Pons (tissue), 1 donor: ENCODE data around the gene KRT78.
"Not testable (repeated sequence)": the region's sequence is repeated elsewhere in the genome, so short reads cannot be mapped to it uniquely, and the experiment has no call there.

Source experiments
- DNase-seq: peaks from one replicate; pipeline ENCODE4 v3.0.0-alpha.2; 2016; ENCODE audit warnings: low spot score

Gene KRT78, protein sequence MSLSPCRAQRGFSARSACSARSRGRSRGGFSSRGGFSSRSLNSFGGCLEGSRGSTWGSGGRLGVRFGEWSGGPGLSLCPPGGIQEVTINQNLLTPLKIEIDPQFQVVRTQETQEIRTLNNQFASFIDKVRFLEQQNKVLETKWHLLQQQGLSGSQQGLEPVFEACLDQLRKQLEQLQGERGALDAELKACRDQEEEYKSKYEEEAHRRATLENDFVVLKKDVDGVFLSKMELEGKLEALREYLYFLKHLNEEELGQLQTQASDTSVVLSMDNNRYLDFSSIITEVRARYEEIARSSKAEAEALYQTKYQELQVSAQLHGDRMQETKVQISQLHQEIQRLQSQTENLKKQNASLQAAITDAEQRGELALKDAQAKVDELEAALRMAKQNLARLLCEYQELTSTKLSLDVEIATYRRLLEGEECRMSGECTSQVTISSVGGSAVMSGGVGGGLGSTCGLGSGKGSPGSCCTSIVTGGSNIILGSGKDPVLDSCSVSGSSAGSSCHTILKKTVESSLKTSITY

DNA sequence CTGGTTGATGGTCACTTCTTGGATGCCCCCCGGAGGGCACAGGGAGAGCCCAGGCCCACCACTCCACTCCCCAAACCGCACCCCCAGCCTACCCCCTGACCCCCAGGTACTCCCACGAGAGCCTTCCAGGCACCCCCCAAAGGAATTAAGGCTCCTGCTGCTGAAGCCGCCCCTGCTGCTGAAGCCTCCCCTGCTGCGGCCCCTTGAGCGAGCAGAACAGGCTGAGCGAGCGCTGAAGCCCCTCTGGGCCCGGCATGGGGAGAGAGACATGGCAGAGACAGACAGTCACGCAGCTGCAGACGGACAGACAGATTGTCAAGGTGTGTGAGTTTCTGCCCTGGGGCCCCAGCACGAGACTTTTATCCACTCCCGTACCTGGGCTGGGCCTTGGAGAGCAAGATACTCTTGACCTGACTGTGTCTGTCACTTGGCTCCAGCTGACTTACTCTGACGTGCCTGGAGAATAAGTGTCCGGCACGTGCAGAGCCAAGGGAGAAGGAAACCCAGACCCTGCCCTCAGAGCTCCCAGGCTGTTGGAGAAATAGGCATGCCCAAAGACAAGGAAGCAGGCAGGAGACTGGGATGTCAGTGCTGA is at the start of gene KRT78:
Gene KRT78 (minus strand): TSS at position 334 of the 595 bp plus-strand sequence. CDS start 64 bp downstream, at position 270.
- no peak for DNase-seq

DNA sequence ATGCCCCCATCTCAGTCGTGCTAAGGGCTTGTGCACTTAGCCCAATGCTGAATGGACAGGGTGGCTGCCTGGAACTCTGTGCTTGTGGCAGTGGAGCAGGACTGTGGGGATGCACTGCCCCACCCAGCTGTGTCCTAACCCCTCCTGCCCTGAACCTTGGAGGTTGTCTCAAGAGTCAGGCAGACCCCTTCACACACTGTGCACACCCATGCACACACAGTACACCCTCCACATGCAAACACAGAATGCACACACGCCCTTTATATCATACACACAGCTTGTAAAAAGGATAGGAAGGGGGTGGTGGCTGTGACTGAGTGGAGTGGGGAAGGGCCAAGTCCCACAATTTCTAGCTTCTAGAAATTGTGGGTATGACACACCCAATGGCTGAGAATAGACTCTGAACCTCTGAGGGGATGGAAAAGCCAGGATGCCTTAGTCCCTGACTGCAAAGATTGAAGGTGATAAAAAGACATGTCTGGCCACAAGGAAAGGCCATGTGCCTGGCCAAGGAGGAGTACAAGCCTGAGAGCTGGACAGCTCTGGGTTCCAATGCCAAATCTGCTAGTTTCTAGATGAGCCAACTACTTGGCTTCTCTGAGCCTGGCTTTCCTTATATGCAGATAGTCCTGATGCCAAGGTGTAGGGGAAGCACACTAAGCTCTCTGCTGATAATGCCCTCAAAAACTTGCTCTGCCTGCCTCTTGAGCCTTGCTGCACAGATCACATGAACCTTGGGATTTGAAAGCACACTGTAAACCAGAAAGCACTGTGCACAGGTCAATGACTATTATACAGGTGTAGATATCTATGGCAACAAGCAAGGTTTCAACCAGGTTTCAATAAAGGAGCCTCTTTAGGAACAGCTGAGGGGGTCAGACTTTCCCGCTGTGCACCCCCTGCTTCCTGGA is 47.7 kb upstream of the KRT78 start:
- no peak for DNase-seq

DNA sequence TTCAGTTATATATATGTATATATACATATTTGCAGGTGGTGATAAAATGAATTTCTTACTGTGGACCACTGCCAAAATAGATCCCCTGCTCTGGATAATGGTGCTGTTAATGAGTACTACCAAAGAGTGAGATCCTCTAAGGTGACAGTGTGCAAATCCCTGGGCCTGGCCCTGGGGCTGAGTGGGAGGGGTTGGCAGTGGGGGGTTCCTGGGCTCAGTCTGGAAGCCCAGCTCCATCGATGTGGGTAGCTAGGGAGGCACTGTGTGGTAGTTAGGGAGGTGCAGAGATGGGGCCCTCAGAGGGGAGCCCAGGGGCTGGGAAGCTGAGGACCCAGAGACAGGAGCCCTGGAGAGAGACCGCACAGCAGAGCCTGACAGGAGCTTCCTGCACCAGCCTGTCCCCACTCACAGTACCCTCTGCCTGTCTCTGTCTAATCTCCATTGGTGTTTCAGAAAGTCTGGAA is 47.0 kb upstream of the KRT78 start:
- no peak for DNase-seq

DNA sequence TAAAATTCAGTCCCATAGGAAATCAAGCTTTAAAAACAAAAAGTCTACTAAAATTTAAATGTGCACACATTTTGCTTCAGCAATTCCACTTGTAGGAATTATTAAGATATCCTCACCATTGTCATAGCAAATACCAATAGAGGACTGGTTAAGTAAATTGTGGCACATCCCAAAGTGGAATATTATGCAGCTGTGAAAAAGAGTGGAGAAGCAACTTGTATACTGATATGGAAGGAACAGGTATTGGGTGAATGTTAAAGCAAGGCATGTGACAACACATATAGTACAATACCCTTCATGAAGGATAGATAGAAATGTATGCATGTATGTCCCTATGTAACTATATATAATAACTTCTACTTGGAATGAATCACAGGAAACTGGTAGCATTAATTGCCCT is 44.2 kb upstream of the KRT78 start:
- DNase-seq, result no peak

DNA sequence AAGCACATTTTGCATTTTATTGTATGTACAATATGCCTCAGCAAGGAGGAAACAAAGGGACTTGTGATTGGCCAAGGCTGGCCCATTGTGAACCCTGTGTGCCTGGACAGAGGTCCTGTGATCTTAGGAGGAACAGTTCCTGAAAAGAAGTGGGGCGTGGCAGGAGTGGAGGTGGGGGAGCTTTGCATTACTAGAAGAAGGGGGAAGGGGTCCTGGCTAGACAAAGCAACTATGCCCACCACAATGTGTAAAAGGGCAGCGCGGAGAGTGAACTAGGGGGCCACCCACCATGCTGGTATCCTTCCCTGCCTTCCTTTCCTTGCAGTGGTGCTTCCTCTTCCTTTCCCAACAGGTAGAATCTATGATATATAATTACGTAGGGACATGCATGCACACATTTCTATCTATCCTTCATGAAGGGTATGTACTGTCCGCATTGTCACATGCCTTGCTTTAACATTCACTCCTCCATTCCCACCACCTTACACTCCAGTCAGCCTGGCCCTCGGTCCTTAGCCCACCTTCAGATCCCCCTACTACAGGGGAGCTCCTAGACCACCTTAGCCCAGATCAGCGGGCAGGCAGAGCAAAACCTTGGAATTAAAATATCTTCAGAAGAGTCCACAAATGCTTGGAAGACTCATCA is 43.5 kb upstream of the KRT78 start:
- no peak for DNase-seq

DNA sequence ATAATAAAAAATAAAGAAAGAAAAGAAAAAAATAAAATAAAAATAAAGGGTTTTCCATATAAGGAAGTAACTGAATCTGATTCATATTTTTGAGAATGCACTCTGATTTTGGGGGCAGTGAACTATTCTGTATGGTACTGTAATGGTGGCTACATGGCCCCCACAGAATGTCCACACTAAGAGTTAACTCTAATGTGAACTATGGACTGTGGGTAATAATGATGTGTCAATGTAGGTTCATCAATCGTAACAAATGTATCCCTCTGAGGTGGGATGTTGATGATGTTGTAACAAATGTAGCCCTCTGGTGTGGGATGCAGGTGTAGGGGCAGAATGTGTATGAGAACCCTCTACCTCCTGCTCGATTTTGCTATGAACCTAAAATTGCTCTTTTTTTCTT is 42.2 kb upstream of the KRT78 start:
- DNase-seq, result no peak

DNA sequence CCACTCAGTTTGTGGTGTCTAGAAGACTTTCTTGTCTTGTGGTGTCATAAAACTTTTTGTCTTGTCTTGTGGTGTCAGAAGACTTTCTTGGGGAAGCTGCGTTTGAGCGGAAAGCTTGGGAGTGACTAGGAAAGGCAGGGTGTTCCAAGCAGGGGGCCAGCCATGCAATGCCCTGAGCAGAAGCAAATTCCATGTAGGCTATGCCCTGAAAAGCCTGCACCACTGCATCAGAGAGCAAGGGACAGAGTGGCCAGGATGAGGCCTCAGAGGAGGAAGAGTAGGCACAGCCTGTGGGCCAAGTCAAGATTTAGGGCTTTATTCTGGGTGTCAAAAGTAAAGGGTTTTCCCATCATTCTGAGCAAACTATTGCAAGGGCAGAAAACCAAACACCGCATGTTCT is 41.6 kb upstream of the KRT78 start:
- no peak for DNase-seq

DNA sequence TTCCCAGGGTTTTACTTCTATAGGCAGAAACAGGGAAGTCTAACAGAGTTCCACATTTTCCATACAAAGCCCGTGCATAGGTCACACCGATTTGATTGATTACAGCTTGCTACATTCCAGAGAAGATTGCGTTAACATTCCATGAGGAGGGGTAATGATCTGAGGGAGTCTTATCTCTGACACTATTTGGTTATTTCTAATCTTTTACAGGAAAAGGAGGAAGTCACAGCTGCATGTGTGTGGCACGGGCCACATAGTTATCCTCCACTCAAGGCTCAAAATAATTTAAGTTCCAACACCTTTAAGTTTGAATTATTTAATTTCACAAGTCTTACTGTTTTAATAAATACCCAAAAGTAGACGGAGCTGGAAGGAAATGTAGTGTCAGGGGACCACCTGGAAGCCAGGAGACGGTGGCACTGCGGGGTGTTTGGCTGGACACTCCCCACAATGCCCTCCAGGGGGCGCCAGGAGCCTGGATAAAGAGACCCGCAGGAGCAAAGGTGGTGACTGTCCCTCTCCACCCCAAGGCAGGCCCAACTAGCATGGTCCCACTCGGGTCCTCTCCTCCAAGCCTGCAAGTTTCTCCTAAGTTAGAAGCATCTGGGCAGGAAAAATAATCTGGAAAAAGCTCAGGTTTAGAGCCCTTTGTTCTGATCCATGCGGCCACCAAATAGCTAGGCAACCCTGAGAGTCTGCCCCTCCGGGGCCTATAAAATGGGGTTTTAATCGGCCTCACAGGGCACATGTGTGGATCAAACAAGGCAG is 35.9 kb upstream of the KRT78 start:
- peak; percentile 44 for DNase-seq

DNA sequence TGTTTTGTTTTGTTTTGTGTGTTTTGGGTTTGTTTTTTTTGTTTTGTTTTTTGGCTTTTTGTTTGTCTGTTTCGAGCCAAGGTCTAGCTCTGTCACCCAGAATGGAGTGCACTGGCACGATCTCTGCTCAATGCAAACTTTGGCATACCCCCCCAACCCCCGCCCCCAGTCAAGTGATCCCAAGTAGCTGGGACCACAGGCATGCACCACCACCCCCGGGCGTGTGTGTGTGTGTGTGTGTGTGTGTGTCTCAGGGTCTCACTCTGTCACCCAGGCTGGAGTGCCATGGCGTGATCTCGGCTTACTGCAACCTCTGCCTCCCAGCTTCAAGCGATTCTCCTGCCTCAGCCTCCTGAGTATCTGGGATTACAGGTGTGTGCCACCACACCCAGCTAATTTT is 31.7 kb upstream of the KRT78 start:
- not testable (repeated sequence) for DNase-seq

DNA sequence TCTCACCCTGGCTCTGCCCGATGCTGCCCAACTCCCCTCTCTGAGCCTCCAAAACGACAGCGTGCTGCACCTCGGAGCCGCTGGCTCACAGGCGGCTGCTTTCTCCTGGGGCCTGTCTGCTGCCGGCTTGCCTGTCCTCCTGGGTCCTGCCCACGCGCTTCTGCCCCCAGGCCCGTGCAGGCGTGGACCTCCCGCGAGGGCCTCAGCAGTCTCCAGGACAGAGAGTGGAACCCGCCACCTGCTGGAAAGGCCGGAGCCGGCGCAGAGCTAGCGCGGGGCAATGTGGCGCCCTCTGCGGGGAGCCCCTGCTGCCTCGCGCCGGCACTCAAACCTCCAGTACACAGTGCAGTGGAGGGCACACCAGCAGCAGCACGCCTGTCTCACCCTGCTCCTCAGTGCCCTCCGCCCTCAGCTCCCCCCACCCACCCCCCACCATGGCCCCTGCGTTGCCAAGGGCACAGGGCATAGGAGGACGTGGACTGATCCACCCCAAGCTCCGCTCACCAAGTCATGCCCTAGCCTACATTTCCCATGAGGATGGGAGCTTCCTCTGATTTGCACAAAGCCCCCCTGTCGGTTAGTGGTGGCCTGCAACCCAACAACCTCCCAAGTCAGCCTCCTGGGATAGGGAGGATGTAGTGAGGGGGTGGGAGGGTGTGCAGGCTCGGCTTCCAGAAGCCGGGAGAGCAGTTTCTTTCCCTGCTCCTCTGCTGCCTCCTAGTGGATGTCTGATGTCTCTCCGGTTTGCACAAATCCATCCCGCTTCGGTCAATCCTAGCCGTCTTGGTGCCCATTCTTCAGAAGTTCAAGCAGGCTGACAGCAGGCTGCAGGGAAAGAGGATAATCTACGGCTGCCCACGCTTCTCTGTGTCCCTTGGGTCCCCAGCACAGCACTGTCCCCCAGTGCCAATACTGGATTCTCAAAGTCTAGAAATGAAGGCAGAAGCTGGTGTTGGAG is 30.9 kb upstream of the KRT78 start:
- DNase-seq, result peak; percentile 87

DNA sequence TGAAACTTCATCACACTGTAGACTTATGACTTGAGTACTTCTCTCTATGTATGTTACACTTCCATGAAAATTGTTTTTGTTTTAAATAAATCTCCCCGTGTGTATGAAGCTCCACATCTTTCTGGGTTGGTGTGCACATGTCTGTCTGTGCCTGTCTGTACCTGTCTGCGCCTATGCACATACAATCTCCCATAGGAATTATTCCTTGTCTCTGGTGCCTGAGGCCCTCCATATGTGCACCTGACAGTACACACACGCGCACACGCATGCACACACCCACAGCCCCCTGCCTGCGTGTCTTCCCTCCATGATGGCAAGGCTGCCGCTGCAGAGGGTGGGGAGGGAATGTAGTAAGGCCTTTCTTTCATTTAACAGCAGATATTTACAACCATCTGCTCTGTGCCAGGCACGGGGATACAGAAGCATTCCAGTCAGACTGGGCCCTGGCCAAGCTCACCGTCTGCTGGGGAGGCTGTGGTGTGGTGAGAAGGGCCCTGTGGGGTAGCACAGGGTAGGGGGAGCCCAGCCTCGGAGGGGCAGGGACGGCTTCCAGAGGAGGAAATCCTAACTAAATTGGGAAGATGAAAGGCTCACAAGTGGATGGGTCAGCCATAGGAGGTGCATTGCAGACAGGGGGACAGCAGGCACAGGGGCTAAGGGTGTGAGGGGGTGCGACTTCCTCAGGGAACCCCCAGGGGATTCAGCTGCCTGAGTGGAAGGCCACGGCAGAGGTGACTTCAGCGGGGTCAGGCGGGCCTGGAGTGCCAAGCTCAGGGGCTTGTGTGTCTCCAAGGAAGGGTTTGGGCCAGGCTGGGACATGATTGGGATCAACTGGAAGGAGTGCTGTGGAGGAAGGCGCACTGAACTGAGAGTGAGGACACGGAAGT is 30.0 kb upstream of the KRT78 start:
- no peak for DNase-seq

DNA sequence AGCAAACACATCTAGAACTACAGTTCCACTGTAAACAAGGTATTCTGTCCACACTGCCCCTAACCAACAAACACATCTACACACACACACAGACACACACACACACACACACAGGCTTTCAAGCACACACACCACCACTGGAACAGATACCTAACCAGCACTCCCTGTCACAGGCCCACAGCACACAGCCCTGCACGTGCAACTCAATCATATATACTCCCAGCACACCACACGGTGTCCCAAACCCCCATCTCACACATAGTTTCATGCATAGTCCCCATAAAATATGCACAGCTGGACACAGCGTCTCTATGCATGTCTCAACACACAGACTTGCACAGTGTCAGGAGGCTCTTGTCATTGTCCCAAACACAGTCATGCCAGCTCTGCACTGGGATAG is 28.4 kb upstream of the KRT78 start:
- no peak for DNase-seq

DNA sequence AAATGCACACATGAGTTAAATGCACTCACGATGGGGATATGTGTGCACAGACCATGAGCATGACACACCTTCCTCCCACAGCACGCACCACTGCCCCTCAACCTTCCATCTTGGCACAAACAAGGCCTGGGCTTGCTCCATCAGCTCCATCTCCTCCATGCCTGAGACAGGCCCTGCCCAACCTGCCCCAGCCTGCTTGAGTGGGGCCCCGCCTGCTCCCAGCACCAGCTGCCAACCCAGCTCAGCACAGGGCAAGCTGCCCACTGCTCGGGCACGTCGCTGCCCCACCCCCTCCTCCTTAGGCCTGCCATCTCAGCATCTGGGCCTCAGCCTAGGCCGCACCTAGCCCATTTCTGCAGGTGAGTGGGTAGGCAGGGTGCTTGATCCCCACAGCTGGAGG is 27.6 kb upstream of the KRT78 start:
- DNase-seq, result no peak

DNA sequence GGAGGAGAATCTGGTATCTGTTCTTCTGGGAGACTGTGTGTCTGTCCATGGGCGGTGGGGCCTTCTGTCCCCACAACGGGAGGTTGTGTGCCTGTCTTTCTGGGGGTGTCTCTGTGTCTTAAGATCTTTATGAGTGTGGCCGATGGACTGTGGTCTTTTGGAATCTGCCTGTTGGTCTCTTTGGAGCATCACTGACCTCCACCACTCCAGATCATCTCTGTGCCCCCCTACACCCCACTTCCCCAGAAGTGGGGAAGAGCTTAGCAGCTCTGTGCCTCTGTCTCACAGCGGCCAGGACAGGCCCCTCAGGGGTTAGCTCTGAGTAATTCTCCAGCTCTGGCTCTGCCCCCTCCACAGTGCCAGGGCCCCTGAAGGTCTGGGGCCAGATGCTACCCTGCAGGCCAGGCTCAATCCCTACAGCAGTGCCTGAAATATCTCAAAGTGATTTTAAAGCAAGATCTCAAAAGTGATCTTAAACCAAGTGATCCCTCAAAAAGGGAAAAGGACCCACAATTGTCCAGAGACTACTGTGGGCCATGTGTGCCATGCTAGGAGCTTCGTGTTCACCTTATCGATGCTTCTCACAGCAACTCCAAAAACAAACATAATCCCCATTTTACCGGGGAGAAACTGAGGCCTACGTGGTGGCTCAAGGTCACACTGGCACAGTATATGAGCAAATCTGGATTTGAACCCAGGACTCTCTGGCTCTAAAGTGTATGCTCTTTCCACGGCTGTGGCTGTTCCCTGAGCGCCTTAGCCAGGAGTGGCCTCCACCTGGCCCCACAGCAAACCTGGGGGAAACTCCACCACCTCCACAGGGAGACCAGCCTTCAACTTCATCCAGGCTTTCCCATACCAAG is 26.0 kb upstream of the KRT78 start:
- DNase-seq, result no peak

DNA sequence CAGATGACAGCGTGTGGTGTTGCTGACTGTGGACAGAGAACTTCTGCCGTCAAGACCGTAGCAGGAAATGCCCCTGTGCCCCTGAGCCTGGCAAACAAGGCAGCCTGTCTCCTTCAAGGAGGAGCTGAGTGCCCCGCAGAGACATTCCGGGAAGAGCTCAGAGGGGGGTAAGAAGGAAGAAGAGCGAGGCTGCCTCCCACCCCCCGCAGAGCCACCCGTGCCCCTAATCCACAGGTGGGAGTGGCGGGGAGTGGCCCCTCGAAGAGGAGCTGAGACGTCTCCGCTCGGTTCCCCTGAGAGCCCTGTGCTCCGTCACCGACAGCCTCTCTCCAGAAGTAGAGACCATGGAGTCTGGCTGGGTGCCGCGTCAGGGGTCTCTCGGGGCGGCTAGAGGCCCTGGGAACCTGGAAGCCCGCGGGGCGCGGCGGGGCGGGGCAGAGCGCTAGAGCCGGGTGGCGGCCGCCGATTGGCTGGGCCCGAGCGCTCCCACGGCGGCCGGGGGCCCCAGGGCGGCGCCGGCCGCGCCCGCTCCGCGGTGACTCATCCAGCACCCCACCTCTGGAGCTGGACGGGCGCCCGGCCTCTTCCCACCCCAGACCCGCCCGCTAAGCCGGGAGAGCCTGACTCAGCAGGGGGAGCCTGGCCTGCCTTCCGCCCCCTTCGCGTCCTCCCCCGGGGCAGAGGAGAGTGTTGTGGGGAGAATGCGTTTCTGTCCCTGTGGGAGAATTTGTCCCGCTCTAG is 25.2 kb upstream of the KRT78 start:
- no peak for DNase-seq

DNA sequence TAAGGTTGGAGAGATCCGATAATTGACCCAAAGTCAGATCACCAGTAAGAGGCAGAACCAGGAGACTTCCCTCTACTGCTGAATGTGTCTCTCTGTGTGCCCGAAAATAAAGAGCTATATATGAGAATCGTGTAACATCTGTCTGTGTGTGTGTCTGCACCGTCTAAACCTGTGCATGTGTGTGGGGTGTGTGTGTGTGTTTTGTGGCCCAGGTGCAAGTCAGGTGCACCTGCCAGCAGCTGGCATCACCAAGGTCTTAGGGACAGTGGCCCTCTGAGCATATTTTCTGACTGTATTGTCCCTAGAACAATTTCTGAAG is 24.7 kb upstream of the KRT78 start:
- DNase-seq, result no peak

DNA sequence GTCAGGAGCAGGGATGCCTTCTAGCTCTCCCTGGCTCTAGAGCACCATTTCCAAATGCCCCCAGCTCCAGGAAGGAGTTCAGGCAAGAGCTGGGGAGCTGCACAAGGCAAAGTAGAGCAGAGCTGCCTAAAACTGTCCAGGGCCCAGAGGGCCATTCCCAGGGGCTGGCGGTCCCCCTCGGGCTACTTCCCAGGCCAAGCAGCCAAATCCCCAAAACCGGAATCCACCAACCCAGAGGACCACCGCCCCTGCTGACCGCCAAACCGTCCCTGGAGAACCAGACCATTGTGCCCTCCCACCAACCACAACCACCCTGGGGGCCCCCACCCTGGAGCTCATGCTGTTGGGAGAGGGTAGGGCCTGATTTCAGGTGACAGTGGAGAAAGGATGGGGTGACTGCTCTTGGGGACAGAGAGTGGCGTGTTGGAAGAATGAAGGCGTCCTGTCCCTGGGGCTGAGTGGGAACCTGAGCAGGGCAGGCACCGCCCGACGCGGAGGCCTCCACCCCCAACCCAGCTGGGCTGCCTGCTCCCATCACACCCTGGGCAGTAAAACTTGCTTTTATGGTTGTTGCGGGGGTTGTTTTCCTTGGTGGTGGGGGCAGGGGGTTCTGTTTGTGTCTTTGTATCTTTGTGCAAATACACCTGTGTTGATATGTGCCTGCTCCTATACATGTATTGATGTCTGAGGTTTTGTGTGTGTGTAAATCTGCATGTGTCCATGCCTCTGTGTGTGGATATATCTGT is 24.0 kb upstream of the KRT78 start:
- DNase-seq, result no peak
